GM12873 (cell line): Measurements from ENCODE around the gene USF1.

ENCODE experiments used
- TF ChIP-seq, protein P1 (sequence below): IDR thresholded peaks from 2 replicates; pipeline ENCODE4 v1.5.1; 2012; ENCODE audit warnings: low read depth, mild to moderate bottlenecking, moderate library complexity, low read length, control low read depth; ENCODE audit not compliant: insufficient read depth; ENCODE audit errors: missing control alignments

USF1 gene

DNA sequence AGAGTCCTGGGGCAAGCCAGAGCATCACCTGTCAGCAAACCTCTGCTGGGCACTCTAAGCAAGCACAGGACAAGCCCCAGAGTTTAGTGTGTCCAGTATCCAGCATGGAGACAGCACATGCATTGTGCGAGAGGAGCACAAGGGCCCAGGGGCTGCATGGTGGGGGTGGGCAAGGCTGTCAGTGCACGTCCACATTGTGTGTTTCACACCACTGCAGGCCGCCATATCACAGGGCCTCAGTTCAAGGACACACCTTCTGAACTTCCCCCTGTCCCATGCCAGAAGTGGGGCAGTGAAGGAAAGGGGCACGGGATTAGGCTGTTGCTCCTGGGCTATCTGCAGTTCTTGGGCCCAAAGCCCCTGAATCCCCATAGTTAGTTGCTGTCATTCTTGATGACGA lies 6.2 kb downstream of the USF1 start:
- TF ChIP-seq, protein P1, sequence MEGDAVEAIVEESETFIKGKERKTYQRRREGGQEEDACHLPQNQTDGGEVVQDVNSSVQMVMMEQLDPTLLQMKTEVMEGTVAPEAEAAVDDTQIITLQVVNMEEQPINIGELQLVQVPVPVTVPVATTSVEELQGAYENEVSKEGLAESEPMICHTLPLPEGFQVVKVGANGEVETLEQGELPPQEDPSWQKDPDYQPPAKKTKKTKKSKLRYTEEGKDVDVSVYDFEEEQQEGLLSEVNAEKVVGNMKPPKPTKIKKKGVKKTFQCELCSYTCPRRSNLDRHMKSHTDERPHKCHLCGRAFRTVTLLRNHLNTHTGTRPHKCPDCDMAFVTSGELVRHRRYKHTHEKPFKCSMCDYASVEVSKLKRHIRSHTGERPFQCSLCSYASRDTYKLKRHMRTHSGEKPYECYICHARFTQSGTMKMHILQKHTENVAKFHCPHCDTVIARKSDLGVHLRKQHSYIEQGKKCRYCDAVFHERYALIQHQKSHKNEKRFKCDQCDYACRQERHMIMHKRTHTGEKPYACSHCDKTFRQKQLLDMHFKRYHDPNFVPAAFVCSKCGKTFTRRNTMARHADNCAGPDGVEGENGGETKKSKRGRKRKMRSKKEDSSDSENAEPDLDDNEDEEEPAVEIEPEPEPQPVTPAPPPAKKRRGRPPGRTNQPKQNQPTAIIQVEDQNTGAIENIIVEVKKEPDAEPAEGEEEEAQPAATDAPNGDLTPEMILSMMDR, result no peak

DNA sequence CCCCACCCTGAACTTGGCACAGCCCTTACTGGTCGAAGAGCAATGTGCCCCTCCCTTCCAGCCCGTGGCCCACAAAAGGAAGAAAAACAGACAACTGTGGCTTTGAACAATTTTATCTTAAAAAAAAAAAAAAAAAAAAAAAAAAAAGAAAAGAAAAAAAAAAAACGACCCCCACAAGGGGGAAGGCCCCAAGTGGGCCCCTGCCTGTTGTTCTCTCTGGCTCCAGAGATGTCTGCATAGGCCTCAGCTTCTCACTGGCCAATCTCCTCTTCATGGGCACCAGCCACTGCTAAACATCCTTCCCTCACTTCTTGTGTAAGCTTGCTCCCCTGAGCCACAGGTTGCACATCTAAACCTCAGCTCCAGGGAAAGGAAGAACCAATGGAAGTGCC lies 6.6 kb downstream of the USF1 start:
- TF ChIP-seq, protein P1, result no peak

DNA sequence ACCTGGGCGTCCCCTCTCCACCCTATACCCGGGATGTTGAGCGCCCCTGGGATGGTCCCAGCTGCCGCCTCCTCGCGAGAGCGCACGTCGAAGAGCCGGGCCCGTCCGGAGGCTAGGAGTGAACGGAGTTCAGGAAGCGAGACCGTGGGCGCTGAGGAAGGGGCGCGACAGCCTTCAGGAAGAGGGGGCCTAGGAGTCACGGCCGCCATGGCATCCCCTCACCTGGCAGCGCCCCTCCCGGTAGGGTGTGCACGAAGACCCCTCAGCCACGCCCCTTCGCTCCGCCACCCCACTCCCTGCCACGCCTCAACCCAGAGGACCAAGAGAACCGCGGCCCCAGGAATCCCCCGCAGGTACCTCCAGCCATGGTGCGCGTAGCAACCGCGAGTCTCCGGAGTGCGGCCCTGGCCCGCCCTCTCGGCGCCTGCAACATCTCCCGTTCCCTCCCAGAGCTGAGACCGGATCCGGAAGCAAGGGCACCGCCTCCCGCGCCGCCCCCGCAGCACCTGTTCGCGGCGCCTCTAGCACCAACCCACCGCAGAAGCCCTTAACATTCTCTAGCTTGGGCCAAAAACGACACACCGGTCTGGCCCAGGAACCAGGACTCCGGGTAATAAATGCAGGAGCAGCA lies 7.1 kb downstream of the USF1 start, which contains the start of gene TSTD1:
TSTD1 (minus strand) TSS at position 442 of the 631 bp plus-strand sequence; CDS start at position 367, 75 bp downstream.
- TF ChIP-seq, protein P1, result peak; percentile 20

DNA sequence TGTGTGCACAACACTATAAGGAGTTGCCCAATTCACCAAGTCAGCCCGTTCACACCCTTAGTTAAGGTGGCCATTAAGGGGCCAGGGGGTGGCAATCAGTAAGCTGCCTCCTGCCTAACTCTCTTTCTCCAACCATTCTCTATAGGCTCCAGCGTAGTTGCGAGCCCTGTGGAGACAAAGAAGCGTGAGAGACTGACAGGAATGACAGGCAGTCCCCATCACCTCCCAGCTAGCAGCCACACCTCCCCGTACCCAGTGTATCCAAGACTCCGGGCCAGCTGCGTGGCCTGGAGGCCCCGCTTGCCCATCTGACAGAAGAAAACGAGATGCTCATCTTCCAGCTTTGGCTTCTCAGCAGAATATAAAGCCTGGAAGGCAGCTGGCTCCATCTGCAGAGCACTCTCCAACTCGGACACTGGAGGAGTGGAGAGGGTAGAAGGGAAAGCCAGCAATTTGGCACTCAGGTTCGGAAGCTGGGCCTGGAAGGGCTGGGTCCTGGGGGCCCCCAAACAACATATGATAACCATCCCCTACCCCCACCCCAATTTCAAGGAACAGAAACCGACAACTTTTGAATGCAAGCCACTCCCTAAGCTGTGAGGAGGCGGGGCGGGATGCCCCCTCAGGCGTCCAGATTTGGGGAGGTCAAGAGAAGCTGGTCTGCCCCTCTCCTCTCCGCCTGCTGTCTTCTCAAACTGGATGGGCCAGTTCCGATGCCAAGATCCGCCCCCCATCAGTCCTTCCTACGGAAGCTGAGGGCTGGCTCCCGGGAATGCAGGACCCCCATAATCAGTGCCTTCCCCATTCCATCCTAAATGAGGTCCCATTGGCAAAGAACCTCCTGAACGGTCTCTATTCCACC lies 7.9 kb downstream of the USF1 start:
- TF ChIP-seq, protein P1, result no peak

DNA sequence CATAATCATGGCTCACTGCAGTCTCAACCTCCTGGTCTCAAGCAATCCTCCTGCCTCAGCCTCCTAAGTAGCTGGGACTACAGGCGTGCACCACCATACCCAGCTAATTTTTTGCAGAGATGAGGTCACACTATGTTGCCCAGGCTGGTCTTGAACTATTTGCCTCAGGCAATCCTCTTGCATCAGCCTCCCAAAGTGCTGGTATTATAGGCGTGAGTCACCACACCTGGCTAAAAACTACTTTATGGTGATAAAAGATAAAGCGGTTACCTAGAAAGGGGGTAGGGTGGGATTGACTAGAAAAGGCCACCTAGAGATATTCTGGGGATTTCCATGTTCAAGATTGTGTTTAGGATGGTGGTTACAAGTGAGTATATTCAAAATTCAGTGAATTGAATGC lies 12.0 kb downstream of the USF1 start:
- TF ChIP-seq, protein P1, result no peak

DNA sequence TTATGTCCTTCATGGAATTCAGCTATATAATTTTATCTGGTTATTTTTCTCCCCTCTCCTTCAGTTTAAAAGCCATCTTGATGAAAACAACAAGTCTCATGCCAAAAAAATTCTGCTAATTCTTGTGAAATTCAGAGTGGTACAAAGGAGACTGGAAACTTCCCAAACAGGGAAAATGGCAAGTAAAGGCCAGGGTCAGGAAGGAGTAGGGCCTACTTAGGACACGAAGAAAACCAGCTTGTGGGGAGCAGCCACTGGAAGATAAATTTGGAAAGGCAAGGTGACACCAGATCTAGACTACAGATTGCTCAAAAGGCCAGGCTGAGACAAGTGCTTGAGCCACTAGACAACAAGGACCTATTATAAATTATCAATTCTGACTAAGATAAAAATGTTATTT lies 13.4 kb downstream of the USF1 start:
- TF ChIP-seq, protein P1, result no peak

DNA sequence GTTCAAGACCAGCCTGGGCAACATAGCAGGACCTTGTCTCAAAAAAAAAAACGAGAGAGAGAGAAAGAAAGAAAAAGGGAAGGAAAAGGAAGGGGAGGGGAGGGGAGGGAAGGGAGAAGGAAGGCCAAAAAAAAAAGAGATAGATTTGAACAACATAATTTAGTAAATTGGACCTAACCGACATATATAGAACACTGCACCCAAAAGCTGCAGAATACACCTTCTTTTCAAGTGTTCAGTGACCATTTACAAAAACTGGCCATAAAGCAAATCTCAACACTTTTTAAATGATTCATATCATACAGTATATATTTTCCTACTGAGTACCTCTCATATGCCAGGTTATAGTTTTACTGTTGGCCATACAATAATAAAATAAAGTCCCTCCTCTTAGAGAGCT lies 13.9 kb downstream of the USF1 start:
- TF ChIP-seq, protein P1, result no peak
